ENCODE results near the gene ZNF431.
"Not testable (repeated sequence)": the region's sequence is repeated elsewhere in the genome, so short reads cannot be mapped to it uniquely, and the experiment has no call there.

The ZNF431 gene

GRCh38 chr19:21148681-21149080, 6.8 kb downstream of the ZNF431 start:
- no peak for DNase-seq

- no peak for DNase-seq
These were observed 8.0 kb downstream of the ZNF431 start for GRCh38 chr19:21149877-21150276.

DNA sequence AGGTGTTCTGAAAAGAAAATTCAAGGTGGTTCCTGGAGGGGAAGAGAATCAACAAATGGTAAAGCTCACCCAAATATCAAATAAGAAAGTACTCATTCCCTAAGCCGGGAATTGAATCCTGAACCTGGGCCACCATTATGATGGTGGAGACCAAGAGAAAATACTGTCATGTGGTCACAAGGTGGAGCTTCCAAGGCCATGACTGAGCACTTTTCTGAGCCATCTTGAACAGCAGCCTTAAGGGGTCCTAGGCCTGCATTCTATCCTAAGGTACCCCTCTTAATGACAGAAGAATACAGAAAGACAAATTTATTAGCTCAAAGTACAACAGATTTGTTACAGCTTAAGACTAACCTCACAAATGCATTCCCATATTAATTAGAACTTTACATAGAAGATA, 9.6 kb downstream of the ZNF431 start:
- no peak for DNase-seq

- peak; percentile 45 for DNase-seq
These were observed 16.8 kb downstream of the ZNF431 start for GRCh38 chr19:21158523-21159135.

DNA sequence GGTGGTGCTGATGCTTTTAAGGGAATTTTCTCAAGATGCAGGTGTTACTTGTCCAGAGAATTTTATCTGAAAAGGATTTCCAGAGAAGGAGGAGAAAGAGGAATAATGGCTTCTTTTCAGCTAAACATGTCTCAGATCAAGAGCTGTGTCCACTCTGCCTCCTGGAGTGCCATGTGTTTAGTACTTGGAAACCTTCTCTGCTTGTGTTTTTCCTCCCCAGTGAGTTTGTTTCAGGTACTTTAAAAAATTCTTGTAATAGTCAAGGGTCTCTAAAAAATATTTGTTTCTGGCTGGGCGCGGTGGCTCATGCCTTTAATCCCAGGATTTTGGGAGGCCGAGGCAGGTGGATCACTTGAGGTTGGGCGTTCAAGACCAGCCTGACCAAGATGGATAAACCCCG, 22.7 kb downstream of the ZNF431 start:
- no peak for DNase-seq

DNA sequence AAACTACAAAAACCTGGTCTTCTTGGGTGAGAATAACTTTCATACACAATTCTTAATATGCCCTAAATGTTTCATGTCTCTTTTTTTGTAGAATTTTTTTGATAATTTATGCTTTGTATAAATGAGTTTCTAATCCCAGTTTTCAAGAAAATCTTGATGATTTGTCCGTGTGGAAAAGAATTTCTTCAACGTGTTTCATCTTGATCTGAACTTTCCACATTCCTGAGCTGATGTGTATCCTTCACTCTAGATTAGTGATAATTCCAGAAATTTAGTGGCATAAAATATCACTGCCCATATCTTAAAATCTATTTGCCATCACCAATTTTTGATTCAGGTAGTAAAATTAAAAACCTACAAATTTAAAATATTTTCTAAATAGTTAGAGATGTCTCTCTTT, 24.6 kb downstream of the ZNF431 start:
- no peak for DNase-seq

GRCh38 chr19:21197590-21198295, 55.9 kb downstream of the ZNF431 start:
- no peak for DNase-seq

- no peak for DNase-seq
These were observed 61.1 kb downstream of the ZNF431 start for GRCh38 chr19:21202865-21203494.

DNA sequence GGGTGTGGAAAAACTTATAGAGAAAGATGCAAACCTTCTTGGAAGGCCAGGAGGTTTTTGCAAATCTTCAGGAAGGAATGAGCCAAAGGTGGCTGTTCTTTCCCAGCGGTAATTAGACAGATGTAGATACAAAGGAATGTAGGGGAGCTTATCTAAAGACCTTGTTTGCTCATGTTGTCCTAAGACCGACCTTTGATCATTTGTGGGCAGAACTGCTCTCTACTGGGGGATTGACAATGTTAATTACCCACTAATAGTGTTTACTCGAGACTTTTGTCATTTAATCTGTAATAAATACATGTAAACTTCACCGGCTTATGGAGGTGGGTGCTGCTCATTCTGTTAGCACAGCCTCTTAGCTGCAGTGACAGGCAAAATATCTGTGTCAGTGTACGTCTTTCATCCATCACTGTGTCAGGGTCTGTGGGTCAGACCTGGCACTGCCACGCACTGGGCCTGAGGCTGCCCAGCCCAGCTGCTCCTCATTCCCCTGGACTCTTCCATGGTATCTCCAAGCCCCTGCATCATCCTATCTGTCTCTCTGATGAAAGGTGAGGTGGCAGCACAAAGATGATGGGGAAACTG, 68.3 kb downstream of the ZNF431 start:
- no peak for DNase-seq

DNA sequence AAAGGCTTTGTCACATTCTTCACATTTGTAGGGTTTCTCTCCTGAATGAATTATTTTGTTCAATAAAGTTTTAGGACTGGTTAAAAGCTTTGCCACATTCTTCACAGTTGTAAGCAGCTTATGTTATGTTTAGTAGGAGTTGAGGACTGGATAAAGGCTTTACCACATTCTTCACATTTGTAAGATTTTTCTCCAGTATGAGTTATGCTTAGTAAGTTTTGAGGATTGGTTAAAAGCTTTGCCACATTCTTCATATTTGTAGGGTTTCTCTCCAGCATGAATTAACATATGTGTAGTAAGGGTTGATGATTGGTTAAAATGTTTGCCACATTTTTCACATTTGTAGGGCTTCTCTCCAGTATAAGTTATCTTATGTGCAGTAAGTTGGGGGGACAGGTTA, 79.9 kb downstream of the ZNF431 start:
- DNase-seq, result no peak

DNA sequence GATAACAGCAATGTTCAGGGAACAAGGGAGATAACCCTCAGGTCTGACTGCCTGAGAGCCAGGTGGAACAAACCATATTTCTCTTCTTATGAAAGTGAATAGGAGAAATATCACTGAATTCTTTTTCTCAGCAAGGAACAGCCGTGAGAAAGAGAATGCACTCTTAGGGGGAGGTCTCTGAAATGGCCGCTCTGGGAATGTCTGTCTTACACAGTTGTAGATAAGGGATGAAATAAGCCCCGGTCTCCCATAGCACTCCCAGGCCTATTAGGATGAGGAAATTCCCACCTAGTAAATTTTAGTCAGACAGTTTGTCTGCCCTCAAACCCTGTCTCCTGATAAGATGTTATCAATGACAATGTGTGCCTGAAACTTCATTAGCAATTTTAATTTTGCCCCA, 88.1 kb downstream of the ZNF431 start:
- DNase-seq, result not testable (repeated sequence)

DNA sequence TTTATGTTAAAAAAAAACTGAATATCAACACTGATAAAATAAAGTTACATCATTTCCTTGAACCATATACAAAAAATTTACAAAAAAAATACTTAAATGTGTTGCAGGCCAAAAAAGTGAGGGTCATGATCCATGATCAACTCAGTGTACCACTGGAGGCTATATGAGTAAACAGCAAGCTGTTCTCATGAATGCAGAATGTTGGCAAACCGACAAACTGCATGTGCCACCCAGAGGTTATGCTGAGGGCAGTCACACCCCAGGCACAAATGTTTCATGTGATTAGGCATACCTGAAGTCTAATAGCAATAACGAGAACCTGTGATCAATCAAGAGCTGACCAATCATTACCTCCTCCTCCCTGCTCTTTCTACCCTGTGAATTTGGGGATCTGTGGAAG, 91.9 kb downstream of the ZNF431 start:
- DNase-seq, result no peak

DNA sequence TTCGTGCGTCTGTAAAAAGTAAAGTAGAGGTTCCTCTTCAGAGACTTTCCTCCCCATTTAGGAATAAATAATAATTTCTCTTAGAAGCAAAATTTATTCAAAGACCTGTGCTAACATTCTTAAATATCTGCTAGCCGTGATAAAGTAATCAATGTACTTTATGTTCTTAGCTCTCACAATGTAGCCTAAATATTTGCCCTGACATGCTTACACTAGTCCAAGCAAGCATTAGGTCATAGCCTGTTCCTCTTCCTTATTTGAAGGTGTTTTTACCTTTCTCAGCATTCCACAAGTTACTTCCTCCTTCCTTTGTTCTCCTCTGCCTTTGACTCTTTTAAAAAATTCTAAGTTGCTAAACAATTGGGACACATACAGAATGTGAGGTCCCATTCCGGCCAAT, 94.9 kb downstream of the ZNF431 start:
- DNase-seq, result not testable (repeated sequence)

- DNase-seq, result no peak
These were observed 96.8 kb downstream of the ZNF431 start for GRCh38 chr19:21238670-21239069.

Measured in HCEC 1CT (cell line).